ENCODE data around the gene MPL.

The MPL gene

GRCh38 chr1:43313771-43314170 lies 23.8 kb upstream of the MPL start:
- TF ChIP-seq FEZF1 (tag by site-specific recombination; IDR thresholded peaks at IDR 0.05), result no peak
- TF ChIP-seq HIC1 (tag by site-specific recombination; IDR thresholded peaks at IDR 0.05), result no peak
- TF ChIP-seq ZNF398 (tag by site-specific recombination; IDR thresholded peaks at IDR 0.05), result no peak
- TF ChIP-seq ZNF707 (tag by site-specific recombination; IDR thresholded peaks at IDR 0.05), result no peak
- TF ChIP-seq ZNF354C (tag by site-specific recombination; IDR thresholded peaks at IDR 0.05; ENCODE audit: borderline replicate concordance, low read depth), result no peak
- no peak for TF ChIP-seq ZNF510 (tag by site-specific recombination; IDR thresholded peaks at IDR 0.05; ENCODE audit: insufficient replicate concordance)
- TF ChIP-seq ZNF701 (tag by site-specific recombination; IDR thresholded peaks at IDR 0.05), result no peak
- no peak for TF ChIP-seq ZNF48 (tag by site-specific recombination; IDR thresholded peaks at IDR 0.05)
- TF ChIP-seq ZNF433 (tag by site-specific recombination; IDR thresholded peaks at IDR 0.05; ENCODE audit: low read depth), result no peak
- TF ChIP-seq MZF1 (tag by site-specific recombination; IDR thresholded peaks at IDR 0.05; ENCODE audit: borderline replicate concordance), result no peak
- no peak for TF ChIP-seq ZNF560 (tag by site-specific recombination; IDR thresholded peaks at IDR 0.05; ENCODE audit: borderline replicate concordance)
- TF ChIP-seq ZNF211 (tag by site-specific recombination; IDR thresholded peaks at IDR 0.05; ENCODE audit: low read depth), result no peak
- TF ChIP-seq PRDM2 (tag by site-specific recombination; IDR thresholded peaks at IDR 0.05; ENCODE audit: borderline replicate concordance), result no peak
- no peak for TF ChIP-seq KLF10 (tag by site-specific recombination; IDR thresholded peaks at IDR 0.05)
- CTCF ChIA-PET, result no interaction called here
- Histone ChIP-seq H3K4me1 (ENCODE audit: control insufficient read depth, insufficient read depth, low read length) (no peaks in the 10 kb centered on the region), H3K4me3 (ENCODE audit: low read depth, low read length) (no peak overlapping the region), H3K9me3 (ENCODE audit: control insufficient read depth, insufficient read depth, low read depth, low read length) (no peaks in the 10 kb centered on the region), H3K27ac (ENCODE audit: extremely low read depth, low read depth, low read length) (no peak overlapping the region), H3K36me3 (ENCODE audit: control insufficient read depth in 2 of 2, insufficient read depth in 1 of 2, low read length in 2 of 2) (no peaks in the 10 kb centered on the region)
- POLR2A ChIA-PET, result interaction anchor here (0.8 kb wide), 1 partner anchor 45 kb away, joined by 5 read pairs; the partner anchor contains the start of gene CDC20

- Histone ChIP-seq H3K36me3 (ENCODE audit: control insufficient read depth in 2 of 2, insufficient read depth in 1 of 2, low read length in 2 of 2) (no peaks in the 10 kb centered on the region), H3K4me3 (ENCODE audit: low read depth, low read length) (no peak overlapping the region), H3K9me3 (ENCODE audit: control insufficient read depth, insufficient read depth, low read depth, low read length) (no peaks in the 10 kb centered on the region), H3K4me1 (ENCODE audit: control insufficient read depth, insufficient read depth, low read length) (no peaks in the 10 kb centered on the region), H3K27ac (ENCODE audit: extremely low read depth, low read depth, low read length) (no peak overlapping the region)
- ChIA-PET CTCF (interaction anchor here (0.6 kb wide), 1 partner anchor 819 kb away, joined by 4 read pairs; no protein-coding TSS in a partner anchor), POLR2A (interaction anchor here (0.8 kb wide), 1 partner anchor 44 kb away, joined by 5 read pairs; the partner anchor contains the start of gene CDC20)
- no peak for TF ChIP-seq ZNF561 (tag by site-specific recombination; IDR thresholded peaks at IDR 0.05; ENCODE audit: borderline replicate concordance)
- no peak for TF ChIP-seq ZFP3 (tag by site-specific recombination; IDR thresholded peaks at IDR 0.05; ENCODE audit: low read depth)
- no peak for TF ChIP-seq ZFP41 (tag by site-specific recombination; IDR thresholded peaks at IDR 0.05; ENCODE audit: borderline replicate concordance)
- no peak for TF ChIP-seq KLF10 (tag by site-specific recombination; IDR thresholded peaks at IDR 0.05)
- TF ChIP-seq ZNF791 (tag by site-specific recombination; IDR thresholded peaks at IDR 0.05), result no peak
- TF ChIP-seq PBX3 (CRISPR knock-in tag; IDR thresholded peaks at IDR 0.05), result no peak
- no peak for TF ChIP-seq ZNF354C (tag by site-specific recombination; IDR thresholded peaks at IDR 0.05; ENCODE audit: borderline replicate concordance, low read depth)
Measured at GRCh38 chr1:43314233-43314632, 23.4 kb upstream of the MPL start.

All from HEK293 (cell line).